ENCODE data around the gene PCBP3. TPM values are rescaled to one million over a fixed set of nuclear protein-coding genes. Genes with fewer than 3 reads are reported as not detected.

Gene PCBP3
- total RNA-seq, 2 donors from 2014 or later = 2.6 to 7.4 TPM

DNA sequence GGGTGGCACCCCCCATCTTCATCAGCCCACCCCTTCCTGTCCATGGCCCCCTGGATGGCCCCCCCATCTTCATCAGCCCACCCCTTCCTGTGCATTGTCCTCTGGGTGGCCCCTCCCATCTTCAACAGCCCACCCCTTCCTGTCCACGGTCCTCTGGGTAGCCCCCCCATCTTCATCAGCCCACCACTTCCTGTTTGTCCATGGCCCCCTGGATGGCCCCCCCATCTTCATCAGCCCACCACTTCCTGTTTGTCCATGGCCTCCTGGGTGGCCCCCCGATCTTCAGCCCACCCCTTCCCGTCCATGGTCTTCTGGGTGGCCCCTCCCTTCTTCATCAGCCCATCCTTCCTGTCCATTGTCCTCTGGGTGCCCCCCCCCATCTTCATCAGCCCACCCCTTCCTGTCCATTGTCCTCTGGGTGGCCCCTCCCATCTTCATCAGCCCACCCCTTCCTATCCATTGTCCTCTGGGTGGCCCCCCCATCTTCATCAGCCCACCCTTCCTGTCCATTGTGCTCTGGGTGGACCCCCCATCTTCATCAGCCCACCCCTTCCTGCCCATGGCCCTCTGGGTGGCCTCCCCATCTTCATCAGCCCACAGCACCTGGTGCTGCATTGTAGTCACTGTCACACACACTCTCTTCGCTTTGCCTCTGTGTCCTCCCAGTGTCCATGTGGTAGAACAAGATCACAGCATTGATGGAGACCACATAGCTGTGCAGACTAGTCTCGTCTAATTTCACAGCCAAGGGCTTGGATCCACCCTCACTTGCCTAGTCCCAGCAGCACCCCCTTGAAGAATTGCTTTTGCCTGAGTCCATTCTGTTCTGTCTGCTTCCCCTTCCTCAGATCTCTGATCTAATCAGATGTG, 95.9 kb downstream of the PCBP3 start:
- no peak for DNase-seq (ENCODE audit: low spot score)
- intact Hi-C loops (cut with DNase I) = no loop called here

DNA sequence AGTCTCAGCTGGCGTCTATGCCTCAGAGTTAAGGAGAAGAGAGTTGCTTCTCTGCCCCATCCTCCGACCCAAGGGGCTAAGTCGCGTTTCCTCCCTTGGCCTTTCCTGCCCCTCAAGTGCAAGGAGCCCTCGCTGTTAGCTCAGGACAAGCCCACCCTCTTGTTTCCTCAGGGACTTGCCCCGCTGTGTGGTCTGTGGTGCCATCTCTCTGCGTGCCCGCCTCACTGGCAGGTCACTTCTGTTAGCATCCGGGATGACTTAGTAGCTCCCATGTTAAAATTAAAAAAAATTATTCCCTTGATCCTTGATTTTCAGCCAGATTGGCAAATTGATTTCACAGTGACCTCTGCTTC, 96.5 kb downstream of the PCBP3 start:
- no peak for DNase-seq (ENCODE audit: low spot score)
- intact Hi-C loops (cut with DNase I) = no loop called here

DNA sequence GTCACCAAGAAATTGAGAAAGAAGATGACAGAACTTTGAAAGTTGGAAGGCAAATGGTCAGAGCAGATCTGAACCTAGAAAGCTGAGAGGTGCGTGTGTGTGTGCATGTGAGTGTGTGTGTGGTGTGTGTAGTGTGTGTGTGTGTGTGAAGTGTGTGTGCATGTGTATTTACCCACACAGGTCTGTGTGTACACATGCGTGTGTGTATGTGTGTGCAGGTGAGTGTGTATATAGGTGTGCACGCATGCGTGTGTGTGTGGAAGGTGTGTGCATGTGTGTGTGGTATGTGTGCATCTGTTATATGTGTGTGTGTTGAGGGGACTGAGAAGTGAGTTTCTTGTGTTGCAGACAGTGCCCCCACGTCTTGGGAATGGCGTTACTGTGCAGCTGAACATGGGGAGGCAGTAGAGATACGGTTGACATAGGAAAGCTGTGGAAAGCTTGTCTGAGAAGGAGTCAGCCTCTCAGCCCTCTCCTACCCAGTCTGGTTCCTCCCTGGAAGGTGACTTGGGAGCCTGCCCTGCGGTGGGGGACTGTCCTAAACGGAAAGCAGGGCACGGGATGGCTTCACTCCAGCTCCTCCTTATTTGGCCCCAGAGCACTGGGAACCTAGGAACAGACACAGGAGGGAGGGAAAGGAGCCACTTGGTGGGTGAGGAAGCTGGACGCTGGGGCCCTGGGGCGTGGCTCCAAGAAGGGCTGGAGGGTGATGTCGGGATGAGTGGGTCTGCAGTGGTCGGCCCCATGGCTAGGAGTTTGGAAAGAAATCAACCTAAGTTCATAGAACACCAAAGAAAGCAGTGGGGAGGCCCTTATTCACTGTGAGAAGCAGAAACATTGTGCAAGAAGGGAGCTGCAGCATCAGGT, 97.2 kb downstream of the PCBP3 start:
- intact Hi-C loops (cut with DNase I) = no loop called here
- DNase-seq (ENCODE audit: low spot score) = no peak

- intact Hi-C loops (cut with DNase I) = no loop called here
- DNase-seq (ENCODE audit: low spot score) = no peak
Measured at GRCh38 chr21:45741691-45742090, 98.2 kb downstream of the PCBP3 start.

- intact Hi-C loops (cut with DNase I) = no loop called here
- no peak for DNase-seq (ENCODE audit: low spot score)
Measured at GRCh38 chr21:45742247-45742646, 98.7 kb downstream of the PCBP3 start.

- DNase-seq (ENCODE audit: low spot score) = no peak
- intact Hi-C loops (cut with DNase I) = no loop called here
Measured at GRCh38 chr21:45745256-45745655, 101.7 kb downstream of the PCBP3 start.

DNA sequence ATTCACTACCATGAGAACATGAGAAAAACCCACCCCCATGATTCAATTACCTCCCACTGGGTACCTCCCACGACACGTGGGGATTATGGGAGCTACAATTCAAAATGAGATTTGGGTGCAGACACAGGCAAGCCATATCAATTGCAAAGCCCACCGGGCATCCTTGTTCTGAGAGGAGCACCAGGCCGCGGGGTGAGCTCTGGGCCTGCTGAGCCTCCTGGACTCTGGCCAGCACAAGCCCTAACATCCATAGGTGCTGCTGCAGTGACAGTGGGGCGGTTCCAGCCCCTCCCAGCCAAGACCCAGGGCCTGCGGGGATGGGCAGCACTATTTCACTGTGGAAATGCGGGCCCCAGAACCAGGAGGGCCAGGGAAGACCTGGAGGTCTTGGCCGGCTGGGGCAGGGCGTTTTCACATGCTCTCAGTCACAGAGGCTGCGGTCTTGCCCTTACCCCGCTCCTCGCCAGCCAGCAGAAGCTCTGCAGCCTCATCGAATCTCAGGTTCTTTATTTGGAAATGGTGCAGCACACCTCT, 103.8 kb downstream of the PCBP3 start:
- intact Hi-C loops (cut with DNase I) = no loop called here
- DNase-seq (ENCODE audit: low spot score) = no peak

- no peak for DNase-seq (ENCODE audit: low spot score)
- intact Hi-C loops (cut with DNase I) = no loop called here
Measured at GRCh38 chr21:45747802-45748445, 104.4 kb downstream of the PCBP3 start.

GRCh38 chr21:45748593-45748992, 105.1 kb downstream of the PCBP3 start:
- no peak for DNase-seq (ENCODE audit: low spot score)
- intact Hi-C loops (cut with DNase I) = no loop called here

DNA sequence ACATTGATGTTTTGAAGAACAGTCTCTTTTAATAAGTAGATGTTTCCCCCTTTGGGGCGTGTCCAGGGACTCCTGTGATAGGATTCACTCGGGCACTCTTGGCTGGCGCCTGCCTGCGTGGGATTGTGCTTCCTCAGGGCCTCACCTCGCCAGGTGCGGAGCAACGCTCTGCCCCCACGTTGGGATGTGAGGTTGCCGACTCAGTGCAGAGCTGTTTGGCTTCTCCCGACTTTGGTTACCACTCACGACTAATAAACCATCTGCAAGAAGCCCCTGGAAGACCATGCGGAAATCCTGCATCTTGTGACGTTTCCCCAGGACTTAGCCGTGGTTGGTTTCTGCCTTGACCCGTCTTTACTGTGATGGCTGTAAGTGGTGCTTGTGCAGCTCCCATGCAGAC, 106.4 kb downstream of the PCBP3 start:
- DNase-seq (ENCODE audit: low spot score) = peak; percentile 57
- intact Hi-C loops (cut with DNase I) = no loop called here

- peak; percentile 41 for DNase-seq (ENCODE audit: low spot score)
- intact Hi-C loops (cut with DNase I) = no loop called here
Measured at GRCh38 chr21:45750936-45751335, 107.4 kb downstream of the PCBP3 start.

DNA sequence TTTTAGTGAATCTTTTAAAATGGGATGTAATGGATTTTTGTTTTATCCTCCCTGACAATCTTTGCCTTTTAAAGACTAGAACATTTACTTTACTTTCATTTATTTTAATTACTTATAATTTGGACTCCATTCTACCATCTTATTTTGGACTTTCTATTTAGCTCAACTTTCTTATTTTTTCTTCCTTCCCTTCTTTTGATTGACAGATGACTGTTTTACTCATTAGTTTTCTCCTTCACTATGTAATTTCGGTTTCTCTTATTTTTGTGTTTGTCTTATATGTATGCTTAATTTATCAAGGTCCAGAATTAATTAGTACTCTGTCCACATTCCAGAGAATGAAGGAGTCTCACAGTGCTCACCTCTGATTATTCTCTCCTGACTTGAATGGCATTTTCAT, 109.9 kb downstream of the PCBP3 start:
- intact Hi-C loops (cut with DNase I) = no loop called here
- no peak for DNase-seq (ENCODE audit: low spot score)

- DNase-seq (ENCODE audit: low spot score) = no peak
- intact Hi-C loops (cut with DNase I) = no loop called here
Measured at GRCh38 chr21:45756029-45756428, 112.5 kb downstream of the PCBP3 start.

GRCh38 chr21:45756669-45757068, 113.1 kb downstream of the PCBP3 start:
- intact Hi-C loops (cut with DNase I) = no loop called here
- DNase-seq (ENCODE audit: low spot score) = no peak

GRCh38 chr21:45761704-45762103, 118.2 kb downstream of the PCBP3 start:
- intact Hi-C loops (cut with DNase I) = no loop called here
- DNase-seq (ENCODE audit: low spot score) = no peak

DNA sequence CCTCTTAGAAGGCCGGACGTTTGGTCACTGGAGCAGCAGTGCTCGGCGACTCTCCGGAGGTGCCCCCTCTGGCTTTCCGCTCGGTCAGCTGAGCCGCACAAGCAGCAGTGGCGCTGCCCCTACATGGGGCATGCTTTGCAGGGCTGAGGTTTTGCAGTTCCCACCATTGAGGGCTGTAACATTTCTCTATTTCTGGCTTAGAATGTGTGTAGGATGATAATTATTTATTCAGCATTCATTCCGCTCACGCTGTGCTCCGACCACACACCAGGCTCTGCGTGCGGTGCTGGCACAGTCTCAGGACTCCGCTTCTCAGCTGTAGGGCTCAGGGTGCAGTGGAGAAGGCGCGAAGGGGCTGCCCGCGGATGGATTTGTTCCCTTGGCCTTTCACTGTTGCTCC, 119.5 kb downstream of the PCBP3 start:
- intact Hi-C loops (cut with DNase I) = loop anchor here in 1 of 2 donors (1.0 kb wide), 1 partner anchor 11 kb away; no protein-coding TSS in a partner anchor
- no peak for DNase-seq (ENCODE audit: low spot score)

DNA sequence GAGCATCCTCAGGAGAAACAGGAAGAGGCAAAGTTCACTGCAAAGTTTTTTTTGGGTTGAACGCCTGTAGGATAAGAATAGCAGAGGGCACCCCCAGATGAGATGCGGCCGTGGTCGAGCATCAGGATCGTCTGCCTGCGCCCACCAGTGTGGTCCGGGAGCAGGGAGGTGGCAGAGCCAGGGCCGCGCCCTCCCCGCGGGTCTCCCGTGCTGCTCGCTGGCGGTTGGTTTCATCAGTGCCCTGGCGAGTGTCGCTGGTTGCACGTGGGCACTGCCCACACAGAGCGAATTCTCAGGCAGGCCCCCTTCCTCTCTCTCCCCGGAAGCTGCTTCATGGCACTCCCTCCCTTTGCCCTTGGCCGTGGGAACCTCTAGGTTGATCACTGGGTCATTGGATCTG, 120.0 kb downstream of the PCBP3 start:
- DNase-seq (ENCODE audit: low spot score) = no peak
- intact Hi-C loops (cut with DNase I) = loop anchor here in 1 of 2 donors (1.0 kb wide), 1 partner anchor 11 kb away; no protein-coding TSS in a partner anchor

DNA sequence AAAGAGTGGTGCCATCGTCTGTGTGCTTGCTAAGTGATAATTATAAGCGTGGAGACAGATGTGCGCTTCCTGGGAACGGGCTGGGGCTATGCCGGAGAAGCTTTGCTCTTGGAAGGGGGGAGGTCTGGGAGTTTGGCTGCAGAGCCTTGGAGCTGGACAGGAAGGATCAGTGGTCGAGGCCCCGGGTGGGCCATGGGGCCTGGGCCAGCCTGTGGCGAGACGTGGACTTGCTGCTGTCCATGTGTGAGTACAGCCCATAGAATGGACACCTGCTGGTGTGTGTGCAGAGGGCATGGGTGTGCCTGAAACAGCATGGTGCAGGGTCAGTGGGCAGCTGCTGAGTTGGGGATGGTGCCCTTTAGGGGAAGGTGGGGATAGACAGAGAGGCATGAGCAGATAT, 121.3 kb downstream of the PCBP3 start:
- intact Hi-C loops (cut with DNase I) = no loop called here
- DNase-seq (ENCODE audit: low spot score) = no peak

GRCh38 chr21:45765375-45765774, 121.8 kb downstream of the PCBP3 start:
- DNase-seq (ENCODE audit: low spot score) = peak; percentile 64
- intact Hi-C loops (cut with DNase I) = no loop called here

- intact Hi-C loops (cut with DNase I) = no loop called here
- no peak for DNase-seq (ENCODE audit: low spot score)
Measured at GRCh38 chr21:45766055-45766454, 122.5 kb downstream of the PCBP3 start.

Data from posterior vena cava (tissue), 2 donors.